Activated CD8-positive, alpha-beta memory T cell treated with anti-CD3 and anti-CD28 coated beads, Interleukin-2, amount 50 U/mL, for 24 hours (primary cell): Measurements from ENCODE around the gene MTA2.

ENCODE experiments used
- DNase-seq: peaks from one replicate; pipeline ENCODE4 v3.0.0-alpha.2; 2020; ENCODE audit errors: extremely low read depth

Gene MTA2

DNA sequence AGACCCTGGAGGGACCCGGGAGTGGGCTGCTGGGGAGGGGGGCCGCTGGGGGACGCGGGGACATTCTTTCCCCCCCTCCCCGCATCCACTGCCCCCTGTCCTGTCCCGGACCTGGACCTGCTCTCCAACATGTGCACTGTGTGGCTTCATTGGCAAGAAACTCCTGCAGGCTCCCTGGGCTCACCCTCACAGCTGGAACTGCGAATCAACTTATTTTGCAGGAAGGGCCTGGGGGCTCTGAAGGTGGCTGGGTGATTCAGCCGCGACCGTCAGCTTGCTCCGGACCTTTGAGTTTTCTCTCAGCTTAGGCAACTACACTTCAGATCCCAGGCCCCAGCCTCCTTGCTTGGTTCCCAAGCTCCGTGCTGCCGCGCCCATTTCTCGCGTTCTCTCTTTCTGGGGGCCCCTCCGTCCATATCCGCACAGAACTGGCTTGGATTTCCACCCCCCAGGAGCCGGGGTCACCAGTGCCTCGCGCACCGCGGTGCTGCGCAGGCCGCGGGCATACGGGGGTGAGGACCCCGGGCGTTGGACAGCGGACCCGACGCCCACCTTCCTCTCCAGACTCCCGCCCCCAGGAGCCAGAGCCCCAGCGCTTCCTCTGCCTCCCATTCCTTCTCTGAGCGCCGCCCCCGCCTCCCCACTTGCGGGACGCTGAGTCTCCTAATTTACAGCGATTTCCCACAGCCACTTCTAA lies 54.6 kb downstream of the MTA2 start:
- DNase-seq, result no peak

DNA sequence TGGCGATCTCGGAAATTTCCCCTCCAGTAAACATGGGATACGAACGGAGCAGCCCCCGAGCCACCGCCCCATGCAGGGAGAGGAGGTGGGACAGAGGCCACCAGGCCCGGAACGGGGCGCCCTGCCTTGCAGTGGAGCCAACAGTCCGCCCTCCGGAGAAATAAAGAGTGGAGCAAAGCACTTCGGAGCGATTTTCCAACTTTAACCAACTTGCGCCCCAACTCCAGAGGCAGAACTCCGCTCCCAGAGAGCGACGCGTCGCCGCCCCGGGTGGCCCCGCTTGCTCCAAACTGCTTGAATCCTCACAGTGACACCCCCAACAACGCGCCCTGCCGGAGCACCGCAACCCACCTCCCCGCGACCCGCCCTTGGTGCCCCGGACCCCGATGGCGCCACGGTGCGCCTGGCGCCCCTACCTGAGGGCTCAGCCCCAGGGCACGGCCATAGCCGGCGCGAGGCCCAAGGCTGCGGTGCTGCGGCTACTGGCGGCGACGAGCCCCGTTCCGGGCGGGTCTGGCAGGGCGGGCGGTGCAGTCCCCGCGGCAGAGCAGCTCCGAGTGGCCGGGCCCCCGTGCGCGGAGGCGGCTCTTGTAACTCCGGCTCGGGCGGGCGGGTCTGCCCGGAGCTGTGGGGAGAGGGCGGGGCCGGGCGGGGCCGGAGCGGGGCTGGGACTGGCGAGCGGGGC lies 55.3 kb downstream of the MTA2 start, which contains the start of gene AHNAK:
Gene AHNAK, minus strand, starts transcription at position 563 of the 685 bp plus-strand sequence. CDS start 10,708 bp downstream, outside the sequence.
- no peak for DNase-seq

GRCh38 chr11:62545437-62546243 lies 56.0 kb downstream of the MTA2 start:
- DNase-seq, result no peak

GRCh38 chr11:62544581-62545436 lies 56.9 kb downstream of the MTA2 start:
- no peak for DNase-seq

GRCh38 chr11:62543680-62544444 lies 57.8 kb downstream of the MTA2 start:
- DNase-seq, result no peak
